Measurements from ENCODE around the gene ZBTB25.

DNA sequence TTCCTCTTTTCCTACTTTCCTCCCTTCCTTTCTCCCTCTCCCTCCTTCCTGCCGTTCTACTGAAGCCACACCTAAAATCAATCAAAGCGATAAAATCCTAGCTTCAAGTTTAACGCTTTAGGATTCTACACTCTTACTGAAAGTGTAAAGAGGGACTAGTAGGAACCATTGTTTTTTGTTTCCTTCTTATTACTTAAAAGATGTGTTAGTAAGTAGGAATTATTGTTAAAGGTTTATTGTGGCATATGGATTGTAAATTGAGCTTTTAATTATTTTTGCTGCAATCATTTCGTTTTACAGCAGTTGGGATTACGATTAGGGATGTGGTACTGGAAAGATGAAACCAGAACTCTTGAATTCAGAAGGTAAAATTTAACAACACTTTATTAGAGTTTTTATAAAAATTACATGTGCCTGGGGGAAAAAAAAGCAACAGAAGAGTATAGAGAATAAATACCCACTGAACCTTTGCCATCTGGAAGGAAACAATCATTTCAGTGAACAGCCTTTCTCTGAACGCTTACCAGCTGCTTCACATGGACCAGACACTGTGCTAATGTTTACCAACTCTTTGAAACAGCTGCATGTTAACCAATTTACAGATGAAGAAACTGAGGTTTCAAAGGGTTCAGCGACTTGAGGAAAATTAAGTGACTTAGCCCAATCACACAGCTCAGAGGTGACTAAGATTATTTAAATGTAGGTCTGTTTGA is 47.1 kb upstream of the ZBTB25 start:
- TF ChIP-seq, protein P1, sequence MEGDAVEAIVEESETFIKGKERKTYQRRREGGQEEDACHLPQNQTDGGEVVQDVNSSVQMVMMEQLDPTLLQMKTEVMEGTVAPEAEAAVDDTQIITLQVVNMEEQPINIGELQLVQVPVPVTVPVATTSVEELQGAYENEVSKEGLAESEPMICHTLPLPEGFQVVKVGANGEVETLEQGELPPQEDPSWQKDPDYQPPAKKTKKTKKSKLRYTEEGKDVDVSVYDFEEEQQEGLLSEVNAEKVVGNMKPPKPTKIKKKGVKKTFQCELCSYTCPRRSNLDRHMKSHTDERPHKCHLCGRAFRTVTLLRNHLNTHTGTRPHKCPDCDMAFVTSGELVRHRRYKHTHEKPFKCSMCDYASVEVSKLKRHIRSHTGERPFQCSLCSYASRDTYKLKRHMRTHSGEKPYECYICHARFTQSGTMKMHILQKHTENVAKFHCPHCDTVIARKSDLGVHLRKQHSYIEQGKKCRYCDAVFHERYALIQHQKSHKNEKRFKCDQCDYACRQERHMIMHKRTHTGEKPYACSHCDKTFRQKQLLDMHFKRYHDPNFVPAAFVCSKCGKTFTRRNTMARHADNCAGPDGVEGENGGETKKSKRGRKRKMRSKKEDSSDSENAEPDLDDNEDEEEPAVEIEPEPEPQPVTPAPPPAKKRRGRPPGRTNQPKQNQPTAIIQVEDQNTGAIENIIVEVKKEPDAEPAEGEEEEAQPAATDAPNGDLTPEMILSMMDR (IDR thresholded peaks at IDR 0.05; ENCODE audit: insufficient read depth, low read length, poor library complexity, severe bottlenecking): no peak
- no peak for TF ChIP-seq EZH2phosphoT487 (conservative IDR thresholded peaks at IDR 0.05; ENCODE audit: low read length)
